T follicular helper cell (primary cell): Measurements from ENCODE around the gene KIF26B.

Experiments
- DNase-seq: peaks from one replicate; pipeline ENCODE4 v3.0.0-alpha.2; 2020; ENCODE audit warnings: low read depth

Gene KIF26B

GRCh38 chr1:245241526-245242130 lies 86.8 kb downstream of the KIF26B start:
- DNase-seq: no peak

- no peak for DNase-seq
These were observed 88.2 kb downstream of the KIF26B start for GRCh38 chr1:245242989-245243388.

DNA sequence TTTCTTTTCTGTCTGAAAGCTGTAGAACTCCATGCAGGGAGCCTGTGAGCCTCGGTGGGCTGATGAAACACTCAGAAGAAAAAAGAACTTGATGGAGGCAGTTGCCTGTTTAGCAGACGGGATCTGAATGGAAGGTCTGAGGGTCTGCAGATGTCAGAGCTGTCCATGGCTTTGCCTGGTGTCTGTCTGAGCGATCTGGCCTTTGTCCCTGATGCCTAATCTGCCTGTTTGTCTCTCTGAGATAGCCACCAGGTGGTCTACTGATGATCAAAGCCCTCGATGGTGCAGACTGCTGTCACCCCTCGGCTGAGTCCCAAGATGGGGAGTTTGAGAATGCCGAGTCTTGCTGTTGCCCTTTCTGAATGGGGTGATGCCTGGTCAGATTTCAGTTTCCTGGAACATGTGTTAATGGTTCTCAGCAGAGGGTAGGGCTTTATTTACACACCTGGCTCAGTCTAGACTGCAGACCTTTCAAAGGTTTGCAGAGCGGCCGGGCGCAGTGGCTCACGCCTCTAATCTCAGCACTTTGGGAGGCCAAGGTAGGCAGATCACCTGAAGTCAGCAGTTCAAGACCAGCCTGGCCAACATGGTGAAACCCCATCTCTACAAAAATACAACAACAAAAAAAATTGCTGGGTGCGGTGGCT lies 90.4 kb downstream of the KIF26B start:
- no peak for DNase-seq

DNA sequence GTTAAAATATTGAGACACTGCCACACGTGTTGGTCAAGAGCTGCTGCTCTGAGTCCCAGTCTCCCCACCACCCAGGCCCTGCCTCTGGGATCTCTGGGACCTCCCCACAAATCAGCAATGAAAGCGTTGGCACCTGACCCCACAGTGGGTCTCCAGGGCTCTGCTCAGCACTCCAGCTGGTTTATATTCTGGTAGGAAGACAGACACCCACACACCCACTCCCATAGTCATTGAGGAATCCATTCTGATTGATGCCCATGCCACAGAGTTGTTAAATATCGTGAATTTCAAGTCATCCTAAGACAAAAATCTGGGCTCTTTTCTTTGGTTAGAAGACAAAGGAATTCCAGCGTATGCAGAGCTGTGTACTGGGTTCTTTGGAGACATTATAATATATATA lies 91.6 kb downstream of the KIF26B start:
- no peak for DNase-seq

DNA sequence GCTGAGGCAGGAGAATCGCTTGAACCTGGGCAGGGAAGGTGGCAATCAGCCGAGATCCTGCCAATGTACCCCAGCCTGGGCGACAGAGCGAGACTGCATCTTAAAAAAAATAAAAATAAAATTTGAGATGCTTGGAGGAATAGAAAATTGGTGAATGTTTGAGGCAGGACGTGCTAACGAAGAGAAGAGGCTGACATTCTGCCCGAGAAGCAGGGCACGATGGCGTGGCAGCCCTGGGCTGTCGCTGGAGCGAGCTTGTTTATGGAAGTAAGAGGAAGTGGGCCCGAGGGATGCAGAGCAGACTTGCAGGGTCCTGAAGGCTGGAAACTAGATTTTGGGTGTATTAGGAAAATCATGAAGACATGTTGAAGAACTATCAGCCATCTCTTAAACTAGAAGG lies 92.6 kb downstream of the KIF26B start:
- DNase-seq: no peak

GRCh38 chr1:245247801-245248200 lies 93.0 kb downstream of the KIF26B start:
- no peak for DNase-seq

- DNase-seq: no peak
These were observed 93.5 kb downstream of the KIF26B start for GRCh38 chr1:245248231-245248731.

GRCh38 chr1:245255783-245256182 lies 101.0 kb downstream of the KIF26B start:
- DNase-seq: no peak

GRCh38 chr1:245256528-245256927 lies 101.7 kb downstream of the KIF26B start:
- DNase-seq: no peak

DNA sequence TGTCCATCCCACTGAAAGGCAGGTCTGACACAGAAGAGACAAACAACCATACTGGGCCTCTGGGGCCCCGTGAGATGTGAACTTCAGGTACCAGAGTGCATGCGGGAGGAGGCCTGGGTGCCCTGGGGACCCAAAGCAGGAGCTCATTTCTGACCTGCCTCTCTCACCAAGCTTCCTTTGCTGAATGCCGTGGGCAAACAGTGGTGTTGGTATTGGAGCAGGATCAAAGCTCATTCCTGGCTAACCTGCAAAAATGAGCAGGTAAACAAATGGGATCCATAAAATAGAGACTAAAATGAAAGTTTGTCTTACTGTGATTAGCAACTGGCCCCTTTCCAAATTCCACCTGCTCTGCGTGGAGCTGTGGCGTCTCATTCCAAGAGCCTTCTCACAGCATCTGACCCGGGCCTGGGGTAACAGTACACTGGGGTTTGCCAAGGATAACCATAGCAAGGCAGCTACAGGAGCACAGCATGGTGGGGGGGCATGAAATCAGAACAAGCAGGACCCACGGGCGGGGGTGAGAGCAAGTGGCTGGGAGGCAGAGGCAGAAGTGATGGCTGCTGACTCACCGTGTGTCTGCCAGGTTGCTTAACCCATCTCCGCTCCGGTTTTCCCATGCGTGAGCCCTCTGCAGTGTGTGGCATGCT lies 103.6 kb downstream of the KIF26B start:
- no peak for DNase-seq

DNA sequence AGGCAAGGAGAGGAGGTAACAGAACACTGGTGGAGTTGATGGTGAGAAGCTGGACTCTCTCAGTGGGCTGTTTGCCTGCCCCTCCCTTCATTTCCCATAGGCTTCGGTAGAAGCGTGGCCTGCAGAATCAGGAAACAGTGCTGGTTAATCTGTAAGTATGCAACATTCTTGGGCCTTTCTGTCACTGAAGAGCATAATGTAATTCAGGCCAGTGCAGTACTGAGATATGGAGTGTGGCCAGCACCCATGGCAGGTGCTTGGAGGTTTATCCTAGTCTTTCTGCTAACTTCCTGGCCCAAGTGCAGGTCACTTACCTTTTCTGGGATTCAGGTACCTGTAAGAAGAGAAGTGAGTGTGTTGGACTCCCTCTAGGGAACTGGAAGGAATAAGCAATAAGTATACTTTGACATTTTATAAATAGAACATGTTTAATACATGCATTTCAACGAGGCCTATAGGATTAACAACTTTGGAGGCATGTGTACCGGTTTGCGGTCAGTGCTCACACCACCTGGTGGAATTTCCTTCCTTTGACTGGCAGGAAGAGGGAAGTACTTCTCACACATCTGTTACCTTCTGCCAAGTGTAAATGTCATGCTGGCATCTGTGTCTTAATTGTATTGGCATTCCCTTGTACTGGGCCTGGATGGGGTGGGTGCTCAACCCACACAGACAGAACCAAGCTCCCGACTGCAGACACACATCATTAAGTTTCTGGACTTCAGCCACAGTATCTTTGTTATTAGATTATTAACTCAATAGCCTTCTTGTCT lies 105.5 kb downstream of the KIF26B start:
- no peak for DNase-seq

DNA sequence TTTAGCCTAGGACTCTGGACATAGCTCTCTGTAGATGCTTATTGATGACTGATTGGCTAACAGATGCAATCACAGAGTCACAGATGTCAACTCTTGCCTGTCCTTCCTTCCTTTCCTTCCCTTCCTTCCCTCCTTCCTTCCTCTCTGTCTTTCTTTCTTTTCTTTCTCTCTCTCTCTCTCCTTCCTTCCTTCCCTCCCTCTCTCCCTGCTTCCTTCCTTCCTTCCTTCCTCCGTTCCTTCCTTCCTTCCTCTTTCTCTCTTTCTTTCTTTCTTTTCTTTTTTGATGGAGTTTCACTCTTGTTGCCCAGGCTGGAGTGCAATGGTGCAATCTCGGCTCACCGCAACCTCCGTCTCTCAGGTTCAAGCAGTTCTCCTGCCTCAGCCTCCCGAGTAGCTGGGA lies 106.1 kb downstream of the KIF26B start:
- no peak for DNase-seq

DNA sequence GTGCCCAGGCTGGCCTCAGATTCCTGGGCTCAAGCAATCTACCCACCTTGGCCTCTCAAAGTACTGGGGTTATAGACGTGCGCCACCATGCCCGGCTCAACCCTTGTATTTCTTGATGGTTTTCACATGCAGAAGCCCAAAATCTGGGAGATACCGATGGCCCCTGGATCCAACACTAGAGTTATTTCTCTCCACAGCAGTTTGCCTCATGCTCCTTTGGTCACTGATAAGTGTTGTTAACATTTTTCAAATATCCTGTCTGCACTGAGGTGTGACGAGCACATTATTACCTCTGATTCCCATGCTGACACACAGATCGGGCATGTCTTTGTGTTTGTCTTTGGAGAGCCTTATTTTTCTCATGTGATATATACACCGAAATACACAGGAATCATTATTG lies 107.0 kb downstream of the KIF26B start:
- no peak for DNase-seq

- no peak for DNase-seq
These were observed 108.8 kb downstream of the KIF26B start for GRCh38 chr1:245263529-245264095.

DNA sequence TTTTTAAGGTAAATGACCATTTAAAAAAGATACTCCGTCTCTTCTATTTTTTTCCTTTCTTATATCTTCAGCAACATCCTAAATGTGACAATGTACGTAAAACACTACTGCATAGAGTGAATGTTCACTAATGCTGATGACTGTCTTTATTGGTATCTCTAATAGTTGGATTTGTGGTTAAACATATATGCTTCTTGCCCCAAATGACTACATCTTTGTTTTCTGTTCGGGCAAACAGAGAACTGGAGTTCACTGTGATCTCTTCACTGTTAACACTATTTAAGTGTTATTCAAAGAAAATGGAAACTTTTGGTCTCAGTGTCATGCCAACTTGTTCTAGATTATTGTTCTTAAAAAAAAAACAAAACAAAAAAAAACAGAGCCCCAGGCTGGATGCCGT lies 109.4 kb downstream of the KIF26B start:
- no peak for DNase-seq

- no peak for DNase-seq
These were observed 111.3 kb downstream of the KIF26B start for GRCh38 chr1:245266105-245266504.

DNA sequence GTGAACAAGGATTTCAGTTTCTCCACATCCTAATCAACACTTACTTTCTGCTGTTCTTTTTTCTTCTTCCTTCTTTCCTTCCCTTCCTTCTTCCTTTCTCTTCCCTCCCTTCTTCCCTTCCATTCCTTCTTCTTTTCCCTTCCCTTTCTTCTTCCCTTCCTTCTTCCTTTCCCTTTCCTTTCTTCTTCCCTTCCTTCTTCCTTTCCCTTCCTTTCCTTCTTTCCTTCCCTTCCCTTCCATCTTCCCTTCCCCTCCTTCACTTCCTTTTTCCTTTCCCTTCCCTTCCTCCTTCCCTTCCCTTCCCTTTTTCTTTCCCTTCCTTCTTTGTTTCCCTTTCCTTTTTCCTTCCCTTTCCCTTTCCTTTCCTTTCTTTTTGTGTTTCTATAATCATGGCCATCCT lies 115.3 kb downstream of the KIF26B start:
- DNase-seq: no peak

DNA sequence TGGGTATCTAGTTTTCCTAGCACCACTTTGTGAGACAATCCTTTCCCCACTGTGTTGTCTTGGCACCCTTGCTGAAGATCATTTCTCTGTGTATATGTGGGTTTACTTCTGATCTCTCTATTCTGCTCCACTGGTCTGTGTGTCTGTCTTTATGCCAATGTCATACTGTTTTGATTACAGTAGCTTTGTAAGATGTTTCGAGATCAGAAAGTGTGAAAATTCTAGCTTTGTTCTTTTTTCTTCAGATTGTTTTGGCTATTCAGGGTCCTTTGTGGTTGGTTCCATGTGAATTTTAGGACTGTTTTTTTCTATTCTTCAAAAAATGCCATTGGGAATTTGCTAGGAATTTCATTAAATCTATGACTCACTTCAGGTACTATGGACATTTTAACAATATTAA lies 116.2 kb downstream of the KIF26B start:
- no peak for DNase-seq

- DNase-seq: no peak
These were observed 117.9 kb downstream of the KIF26B start for GRCh38 chr1:245272676-245273075.

GRCh38 chr1:245276445-245276844 lies 121.7 kb downstream of the KIF26B start:
- DNase-seq: no peak

- no peak for DNase-seq
These were observed 122.5 kb downstream of the KIF26B start for GRCh38 chr1:245277276-245277675.

DNA sequence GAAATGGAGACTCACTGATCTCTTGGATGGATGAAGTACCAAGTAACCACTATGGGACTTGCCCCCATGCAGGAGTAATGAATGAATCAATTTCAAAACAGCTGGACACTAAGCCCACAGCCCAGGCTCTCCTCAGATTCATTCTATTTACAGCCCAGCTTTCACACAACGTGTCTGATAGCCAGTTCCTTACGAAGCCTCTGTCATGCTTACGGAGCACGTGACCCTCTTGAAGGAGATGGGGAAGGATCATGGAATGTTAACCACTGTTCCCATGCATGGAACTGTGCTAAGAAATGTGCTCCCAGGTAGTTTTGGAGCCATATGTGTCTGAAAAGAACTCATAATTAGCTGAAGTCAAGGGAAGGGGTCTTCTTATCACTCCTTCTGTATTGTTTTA lies 124.1 kb downstream of the KIF26B start:
- no peak for DNase-seq
